RPMI8226 (cell line): Measurements from ENCODE around the gene SNAI1.
"Not testable (repeated sequence)": the region's sequence is repeated elsewhere in the genome, so short reads cannot be mapped to it uniquely, and the experiment has no call there.

Source experiments
- DNase-seq: peaks from one replicate; pipeline ENCODE4 v3.0.0-alpha.2; 2015

SNAI1 gene

DNA sequence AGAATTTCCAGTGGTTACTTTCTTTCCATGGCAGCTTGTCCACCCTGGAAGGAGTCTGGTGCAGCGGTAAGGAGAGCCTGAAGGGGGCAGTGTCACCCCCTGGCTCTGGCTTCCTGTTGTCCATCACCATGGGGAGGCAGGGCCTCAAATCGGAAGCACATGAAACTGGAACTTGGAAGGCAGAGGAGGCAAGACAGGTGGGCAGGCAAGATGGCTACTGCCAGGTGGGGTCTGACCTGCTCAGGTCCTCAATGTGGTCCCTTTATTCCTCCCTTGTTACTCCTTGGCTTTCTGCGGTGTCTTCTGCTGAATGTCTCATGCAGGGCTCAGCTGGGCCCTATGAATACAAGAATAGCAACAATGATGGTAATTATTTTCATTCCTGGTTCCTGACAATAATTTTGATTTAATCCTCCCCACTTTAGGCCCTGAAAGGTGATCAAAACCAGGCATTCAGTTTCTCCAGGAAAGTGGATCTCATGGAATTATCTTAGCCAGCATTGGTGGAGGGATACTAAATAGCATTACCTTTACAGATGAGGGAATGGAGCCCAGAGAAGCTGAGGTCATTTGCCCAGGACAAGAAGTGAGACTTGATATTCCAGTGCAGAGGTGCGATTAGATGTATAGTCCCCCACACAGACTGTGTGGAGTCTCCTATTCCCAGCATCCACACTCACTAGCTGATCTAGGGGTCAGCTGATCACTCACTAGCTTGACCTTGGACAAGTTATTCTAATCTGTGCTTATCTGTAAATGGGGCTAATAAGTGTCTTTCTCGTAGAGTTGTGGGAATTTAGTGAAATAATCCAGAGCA lies 17.6 kb upstream of the SNAI1 start:
- DNase-seq: peak; percentile 67

DNA sequence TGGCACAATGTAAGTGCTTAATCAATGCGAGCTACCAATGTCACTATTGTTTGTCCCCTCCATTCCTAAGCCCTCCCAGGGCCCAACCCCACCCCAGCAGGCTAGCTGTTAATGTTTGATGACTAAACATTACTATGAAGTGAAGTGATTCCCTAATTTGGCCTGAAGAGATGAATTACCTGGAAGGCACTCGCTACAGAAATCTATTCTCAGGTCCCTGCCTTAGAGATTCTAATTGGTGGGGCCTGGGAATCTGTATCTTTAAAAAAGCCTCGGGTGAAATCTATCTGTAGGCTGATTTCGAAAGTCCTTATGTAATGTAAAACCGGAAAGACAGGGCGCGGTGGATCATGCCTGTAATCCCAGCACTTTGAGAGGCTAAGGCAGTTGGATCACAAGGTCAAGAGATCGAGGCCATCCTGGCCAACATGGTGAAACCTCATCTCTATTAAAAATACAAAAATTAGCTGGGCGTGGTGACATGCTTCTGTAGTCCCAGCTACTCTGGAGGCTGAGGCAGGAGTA lies 16.9 kb upstream of the SNAI1 start:
- DNase-seq: no peak

DNA sequence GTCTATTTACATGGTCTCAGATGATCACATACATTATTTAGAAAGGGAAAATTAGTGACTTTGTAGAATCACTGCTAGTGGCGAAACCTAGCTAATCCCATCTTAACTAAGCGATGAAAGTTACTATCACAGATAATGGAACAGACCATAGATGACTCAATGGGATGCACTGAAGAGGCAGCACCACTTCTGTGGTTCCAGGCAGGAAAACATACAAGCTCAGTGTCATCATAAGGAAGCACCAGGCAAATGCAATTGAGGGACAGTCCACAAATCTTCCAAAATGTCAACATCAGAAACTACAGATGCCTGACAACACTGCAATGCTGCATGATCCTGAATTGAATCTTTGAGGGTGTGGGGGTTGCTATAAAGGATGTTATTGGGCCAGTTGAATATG lies 15.9 kb upstream of the SNAI1 start:
- no peak for DNase-seq

DNA sequence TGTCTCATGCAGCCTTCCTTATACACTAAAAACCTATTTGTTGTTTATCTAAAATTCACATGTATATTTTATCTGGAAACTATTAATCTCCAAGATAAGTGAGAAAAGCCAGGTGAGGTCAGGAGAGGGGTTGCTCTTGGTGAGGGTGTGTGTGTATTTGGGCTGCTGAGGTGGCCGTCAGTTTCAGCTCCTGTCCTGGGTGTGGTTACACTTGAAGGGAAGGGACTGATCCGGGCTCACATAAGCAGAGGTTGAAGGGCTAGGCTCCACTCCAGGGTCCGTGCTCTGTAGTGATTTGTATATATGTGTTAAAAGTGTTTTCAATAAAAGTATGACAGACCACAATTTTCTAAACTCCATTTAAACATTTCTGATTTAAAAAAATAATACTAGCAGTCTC lies 13.5 kb upstream of the SNAI1 start:
- no peak for DNase-seq

DNA sequence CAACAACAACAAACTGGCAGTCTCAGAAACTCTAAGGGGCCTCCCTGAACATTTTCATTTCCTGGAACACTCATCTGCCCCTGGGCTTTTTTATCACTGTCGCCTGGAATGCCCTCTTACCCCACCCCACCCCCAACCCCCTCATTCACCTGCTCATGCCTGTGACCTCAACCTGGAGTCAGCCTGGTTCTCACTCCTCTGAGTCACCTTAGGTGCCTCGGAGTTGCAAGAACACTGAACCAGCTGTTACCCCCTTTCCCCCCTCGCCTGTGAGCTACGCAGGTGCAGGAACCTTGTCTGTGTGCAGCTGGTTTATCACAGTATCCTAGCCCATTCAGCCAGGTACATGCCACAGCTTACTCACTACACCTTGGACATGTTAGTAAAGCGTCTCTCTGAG lies 12.8 kb upstream of the SNAI1 start:
- peak; percentile 80 for DNase-seq

DNA sequence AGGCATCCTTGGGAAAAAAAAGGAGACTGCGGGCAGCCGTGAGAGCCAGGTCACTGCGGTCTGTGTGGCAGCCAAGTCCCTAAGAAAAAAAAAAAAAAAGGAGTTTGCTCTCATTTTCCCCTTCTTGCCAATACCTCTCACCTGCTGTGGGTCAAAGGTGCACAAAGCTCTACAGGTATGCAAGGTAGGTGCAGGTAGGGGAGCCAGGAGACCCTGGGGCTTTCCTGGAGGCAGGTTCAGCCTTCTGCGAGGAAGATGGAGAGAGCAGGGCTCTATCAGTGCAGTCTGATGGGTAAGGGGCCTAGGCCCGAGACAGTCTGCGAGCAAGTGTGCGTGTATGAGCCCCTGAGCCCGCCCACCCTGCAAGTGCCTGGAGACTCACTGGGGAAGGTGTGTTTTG lies 12.3 kb upstream of the SNAI1 start:
- no peak for DNase-seq

DNA sequence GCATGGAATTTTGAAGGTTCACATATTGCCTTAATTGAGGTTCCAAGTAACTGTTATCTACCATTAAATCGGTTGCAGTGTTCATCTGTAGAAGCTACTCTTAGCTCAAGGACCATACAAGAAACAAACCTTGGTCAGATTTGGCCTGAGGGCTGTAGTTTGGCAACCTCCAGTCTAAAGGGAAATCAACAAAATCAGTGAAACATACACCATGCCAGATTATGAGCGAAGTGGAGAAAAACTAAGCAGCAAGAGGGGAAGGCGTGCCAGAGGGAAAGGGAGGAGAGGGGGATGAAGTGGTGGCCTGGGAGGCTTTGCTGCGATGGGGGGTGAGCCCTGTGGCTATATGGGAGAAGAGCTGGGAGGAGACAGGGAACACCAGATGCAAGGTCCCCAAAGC lies 8.8 kb upstream of the SNAI1 start:
- no peak for DNase-seq

DNA sequence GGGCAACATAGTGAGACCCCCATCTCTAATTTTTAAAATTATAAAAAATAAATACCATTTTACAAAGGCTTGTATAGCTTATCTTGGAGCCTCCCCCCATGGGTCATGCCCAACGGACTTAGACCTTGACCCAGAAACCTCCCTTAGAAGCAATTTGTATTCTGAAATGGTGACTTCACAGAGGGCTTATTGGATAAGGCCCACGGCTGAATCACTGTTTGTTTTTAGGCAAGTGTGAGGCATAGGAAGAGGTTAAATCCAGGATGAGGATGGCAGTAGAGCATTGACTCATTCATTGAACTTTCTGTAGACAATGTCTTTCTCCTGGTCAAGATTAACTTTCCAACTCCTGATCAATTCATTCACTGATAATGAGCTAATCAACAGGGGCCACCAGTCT lies 6.2 kb upstream of the SNAI1 start:
- DNase-seq: no peak

DNA sequence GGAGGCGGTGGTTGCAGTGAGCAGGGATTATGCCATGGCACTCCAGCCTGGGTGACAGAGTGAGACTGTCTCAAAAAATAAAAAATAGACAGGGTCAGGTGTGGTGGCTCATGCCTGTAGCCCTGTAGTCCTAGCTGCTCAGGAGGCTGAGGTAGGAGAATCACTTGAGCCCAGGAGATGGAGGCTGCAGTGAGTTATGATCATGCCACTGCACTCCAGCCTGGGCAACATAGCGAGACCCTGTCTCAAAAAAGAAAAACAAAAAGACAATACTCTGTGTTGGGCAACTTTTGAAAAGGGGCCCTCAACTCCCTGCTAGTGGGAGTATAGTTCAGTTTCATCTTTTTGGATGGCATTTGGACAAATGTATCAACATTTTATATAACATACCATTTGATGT lies 5.0 kb upstream of the SNAI1 start:
- not testable (repeated sequence) for DNase-seq

DNA sequence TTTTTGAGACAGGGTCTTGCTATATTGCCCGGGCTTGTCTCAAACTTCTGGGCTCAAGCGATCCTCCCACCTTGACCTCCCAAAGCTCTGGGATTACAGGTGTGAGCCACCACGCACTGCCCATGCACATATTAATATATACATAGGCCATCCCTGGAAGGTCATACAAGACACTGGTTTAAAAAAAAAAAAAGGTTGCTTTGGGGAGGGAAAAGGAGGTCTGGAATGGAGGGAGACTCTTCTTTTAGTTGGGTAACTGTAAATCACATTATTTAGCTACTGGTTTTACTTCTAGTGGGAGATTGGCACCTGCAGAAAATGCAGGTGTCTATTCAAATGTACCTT lies 4.1 kb upstream of the SNAI1 start:
- DNase-seq: no peak

DNA sequence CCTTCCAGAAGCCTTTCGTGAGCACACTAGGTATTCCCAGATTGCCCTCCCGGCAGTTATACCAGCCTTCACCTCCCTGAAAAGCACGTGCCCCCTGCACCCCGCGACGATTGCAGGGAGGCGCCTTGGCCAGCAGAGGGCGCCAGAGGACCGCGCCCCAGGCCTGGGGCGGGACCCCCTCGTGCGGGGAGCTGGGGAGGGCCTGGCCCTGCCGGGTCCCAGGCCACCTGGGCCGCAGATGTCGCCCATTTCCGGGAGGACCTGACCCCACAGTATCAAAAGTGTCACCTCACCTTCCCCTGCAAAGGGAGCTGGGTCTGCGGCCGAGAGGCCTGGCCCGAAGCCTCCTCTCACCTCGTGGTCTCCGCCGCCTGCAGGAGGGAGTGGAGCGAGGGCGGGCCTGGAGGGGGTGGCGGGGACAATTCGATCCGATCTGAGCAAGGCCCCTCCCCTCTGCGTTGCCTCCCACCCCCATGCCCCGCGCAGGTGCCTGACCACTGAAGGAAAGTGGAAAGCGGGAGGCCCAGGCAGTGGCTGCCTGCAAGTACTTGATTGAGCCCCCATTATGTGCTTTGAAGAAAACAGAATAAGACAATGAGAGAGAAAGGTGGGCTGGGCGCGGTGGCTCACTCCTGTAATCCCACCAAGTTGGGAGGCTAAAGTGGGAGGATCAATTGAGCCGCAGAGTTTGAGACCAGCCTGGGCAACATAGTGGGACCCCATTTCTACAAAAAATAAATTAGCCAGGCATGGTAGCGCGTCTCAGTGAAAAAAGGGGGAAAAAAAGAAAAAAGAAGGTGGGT lies 3.5 kb upstream of the SNAI1 start:
- DNase-seq: peak; percentile 47

DNA sequence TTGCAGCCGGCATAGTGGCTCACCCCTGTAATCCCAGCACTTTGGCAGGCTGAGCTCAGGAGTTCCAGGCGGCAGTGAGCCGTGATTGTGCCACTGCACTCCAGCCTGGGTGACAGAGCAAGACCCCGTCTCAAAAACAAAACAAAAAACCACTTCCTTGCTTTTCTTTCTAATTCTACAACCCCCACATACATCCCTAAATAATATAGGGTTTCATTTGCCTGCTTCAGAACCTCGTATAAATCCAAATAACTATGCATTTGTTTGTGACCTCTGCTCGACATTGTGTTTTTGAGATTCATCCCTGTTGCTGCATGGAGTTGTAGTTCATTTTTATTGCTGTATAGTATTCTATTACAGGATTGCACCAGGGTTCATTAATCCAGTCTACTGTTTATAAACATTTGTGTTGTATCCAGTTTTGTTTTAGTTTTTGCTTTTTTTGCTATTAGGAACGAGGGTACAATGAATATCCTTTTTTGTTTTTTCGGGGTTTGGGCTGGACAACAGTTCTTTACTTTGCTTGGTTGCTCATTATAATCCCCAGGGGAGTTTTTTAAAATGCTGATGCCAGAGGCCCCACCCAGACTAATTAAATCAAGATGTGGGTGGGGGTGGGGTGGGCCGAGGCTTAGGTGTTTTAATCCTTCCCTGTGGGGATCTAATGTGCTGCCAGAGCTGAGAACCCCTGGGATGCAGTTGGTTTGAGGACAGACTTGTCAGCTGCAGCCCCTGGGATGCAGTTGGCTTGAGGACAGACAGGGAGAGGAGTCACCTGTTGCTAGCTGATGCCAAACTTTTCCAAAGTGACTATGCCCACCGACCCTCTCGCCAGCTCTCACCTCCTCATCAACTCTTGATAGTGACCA lies 2.4 kb upstream of the SNAI1 start:
- DNase-seq: no peak

DNA sequence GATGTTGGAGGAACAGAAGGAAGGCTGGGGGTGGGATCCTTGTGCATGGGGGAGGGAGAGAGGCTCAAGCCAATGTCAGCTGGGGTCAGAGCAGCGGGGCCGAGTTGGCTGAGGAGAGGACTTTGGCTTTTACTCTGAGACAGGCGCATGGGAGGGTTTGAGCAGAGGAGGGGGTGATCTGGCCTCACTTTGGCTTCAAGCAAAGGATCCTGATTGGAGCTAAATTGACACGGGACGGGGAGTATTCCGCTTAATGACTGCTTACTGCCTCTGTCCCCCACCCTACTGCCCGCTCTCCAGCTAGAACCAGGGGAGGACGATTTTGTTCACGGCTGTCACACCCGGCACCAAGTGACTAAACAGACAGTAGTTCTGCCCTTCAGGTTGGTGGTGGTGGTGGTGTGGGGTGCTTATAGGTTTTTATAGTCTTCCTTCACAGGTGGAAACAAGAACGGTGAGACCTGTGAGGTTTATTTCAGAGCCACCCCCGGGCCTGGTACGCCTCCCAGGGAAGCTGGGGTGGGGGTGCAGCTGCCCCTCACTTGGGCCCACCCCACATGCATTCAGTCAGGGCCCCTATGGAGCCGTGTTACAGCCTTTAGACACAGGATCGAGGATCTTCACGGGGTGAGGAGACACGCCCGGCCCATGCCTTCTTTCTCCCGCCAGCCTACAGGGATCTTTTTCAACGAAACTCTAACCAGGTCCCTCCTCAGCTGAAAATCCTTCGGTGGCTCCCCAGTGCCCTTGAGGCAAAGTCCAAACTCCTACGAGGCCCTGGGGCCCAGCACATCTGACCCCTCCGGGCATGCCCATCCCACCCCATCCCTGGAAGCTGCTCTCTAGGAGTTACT lies 1.3 kb upstream of the SNAI1 start:
- DNase-seq: no peak

DNA sequence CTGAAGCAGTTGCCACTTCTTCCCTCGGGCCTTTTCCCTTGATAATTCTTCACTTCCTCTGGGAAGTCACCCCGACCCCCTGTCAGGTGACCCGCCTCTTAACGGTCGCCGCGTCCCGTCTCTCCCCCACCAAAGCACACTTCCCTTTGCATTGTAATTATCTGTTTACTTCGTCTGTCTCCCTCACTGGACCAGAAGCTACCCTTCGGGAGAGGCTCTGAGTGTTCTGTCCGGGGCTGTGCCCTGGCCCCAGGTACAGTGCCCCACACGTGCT lies 771 bp upstream of the SNAI1 start:
- DNase-seq: no peak

DNA sequence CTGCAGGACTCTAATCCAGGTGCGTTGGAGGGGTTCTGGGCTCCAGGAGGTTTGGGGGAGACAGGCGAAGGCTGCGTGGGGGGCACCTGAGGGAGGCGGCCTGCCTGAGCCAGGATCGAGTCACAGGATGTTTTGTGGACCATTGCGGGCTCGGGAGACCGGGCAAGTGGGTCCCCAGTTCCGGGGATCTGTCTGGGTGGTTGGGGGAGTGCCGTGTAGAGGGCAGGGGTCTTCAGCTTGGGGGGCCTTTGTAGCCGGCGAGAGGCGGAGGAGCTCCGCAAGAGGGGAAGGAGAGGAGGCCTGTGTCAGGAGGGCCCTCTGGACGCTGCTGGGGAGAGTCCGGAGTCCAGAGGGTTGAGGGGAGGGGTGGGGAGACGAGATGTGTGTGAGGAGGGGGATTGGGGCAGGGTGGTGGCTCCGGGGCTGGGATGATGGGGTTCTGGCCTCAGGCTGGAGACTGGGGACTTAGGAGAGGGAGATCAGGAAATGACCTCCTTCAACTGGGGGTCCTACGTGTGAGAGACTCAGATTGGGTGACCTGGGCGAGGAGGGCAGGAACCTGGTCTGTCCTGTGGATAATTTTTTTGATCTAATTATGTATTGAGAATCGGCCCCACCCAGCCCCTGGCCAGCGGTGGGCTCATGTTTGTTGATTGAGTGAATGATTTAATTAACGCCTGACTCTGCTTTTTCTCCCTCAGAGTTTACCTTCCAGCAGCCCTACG lies 505 bp downstream of the SNAI1 start:
- DNase-seq: no peak

DNA sequence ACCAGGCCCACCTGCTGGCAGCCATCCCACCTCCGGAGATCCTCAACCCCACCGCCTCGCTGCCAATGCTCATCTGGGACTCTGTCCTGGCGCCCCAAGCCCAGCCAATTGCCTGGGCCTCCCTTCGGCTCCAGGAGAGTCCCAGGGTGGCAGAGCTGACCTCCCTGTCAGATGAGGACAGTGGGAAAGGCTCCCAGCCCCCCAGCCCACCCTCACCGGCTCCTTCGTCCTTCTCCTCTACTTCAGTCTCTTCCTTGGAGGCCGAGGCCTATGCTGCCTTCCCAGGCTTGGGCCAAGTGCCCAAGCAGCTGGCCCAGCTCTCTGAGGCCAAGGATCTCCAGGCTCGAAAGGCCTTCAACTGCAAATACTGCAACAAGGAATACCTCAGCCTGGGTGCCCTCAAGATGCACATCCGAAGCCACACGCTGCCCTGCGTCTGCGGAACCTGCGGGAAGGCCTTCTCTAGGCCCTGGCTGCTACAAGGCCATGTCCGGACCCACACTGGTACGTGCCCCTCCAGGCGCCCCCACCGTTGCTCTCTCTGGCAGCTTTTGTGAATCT lies 1.1 kb downstream of the SNAI1 start:
- DNase-seq: no peak

DNA sequence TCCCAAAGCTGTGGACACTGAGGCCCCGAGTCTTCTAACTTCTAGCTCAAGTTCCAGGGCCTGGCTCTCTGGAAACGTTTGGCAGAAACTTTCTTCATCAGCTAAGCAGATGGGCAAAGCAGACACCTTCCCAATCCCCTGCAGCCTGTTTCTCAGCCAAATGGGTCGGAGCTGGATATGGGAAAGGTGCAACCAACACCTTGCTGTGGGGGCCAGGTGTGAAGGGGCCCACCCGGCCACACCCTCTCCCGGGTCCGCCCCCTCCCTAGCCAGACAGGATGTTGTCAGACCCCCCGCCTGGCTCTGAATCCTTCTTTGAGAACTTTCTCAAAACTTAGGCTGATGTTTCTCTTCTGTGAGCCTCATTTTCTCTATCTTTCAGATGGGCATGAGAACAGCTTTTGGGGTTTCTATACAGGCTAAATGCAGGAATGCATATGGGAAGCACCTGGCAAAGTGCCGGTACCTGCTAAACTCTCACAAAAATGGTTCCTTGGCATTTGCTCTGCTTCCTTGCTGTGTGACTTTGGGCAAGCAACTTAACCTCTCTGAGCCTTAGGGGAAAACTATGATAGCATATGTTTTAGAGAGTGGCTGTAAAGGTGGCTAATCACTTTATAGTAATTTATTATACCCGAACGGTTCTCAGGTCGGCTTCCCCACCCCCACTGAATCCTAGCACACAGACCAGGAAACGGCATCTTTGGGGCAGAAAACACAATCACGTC lies 1.8 kb downstream of the SNAI1 start:
- no peak for DNase-seq

DNA sequence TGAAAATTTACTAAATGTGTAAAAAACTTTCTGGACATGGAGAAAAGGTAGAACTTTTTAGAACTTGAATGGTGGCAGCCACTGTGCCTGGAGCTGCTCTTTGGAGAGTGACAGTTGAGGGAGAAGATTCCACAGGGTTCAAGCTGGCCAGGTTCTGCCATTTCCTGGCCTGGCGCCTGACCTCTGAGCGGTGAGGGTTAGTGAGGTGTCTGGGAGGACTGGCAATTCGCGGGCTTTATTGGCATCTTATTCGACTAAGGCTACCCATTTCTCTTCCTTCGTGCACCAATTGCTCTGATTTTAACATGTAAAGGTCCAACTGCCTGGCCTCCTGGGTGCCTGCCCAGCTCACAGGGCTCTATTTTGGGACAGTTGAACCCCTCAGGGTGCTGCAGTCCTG lies 2.4 kb downstream of the SNAI1 start:
- no peak for DNase-seq

DNA sequence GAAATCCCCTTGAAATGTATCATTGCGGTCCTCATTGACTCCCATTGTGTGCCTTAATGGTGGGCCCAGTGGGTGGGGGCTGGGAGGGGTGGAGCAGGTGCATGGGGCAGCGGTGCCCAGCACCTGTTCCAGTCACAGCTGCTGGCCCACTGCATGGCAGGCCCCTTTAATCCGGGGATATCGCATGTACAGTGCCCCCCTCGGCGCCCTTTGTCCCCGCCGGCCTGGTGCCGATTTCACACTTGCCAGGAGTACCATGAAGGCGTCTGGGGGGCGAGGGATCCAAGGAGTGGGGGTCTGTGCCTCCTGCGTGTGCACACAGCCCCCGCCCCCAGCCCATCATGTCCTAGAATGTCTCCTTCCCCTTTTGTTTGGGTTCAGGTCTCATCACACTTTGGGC lies 2.8 kb downstream of the SNAI1 start:
- DNase-seq: no peak

DNA sequence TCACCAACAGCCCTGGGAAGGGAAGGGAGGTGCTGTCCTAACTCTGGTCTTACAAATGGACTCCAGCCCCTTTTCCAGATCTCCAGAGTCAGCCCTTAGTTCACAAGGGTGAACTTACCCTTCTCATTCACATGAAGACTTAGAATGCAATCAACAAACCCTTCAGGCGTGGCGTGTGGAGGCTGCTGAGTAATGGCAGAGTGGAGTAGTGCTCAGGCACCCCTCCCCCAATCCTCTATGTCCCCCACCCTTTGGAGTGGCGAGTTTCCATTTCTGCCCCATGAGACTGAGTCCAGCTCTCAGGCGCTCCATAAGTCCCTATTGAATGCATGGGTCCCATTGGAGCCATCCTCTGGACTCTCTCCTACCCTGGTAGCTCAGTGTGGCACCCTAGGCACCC lies 3.3 kb downstream of the SNAI1 start:
- DNase-seq: no peak
